IPS-18a (cell line): ENCODE data around the gene TMEM141.
"Not testable (repeated sequence)": the region's sequence is repeated elsewhere in the genome, so short reads cannot be mapped to it uniquely, and the experiment has no call there.

Experiments used
- H3K27ac ChIP-seq: one replicate; pipeline ENCODE4 v1.5.1; 2013; ENCODE audit warnings: low read length
- H3K27me3 ChIP-seq: one replicate; pipeline ENCODE4 v1.6.1; 2013; ENCODE audit warnings: mild to moderate bottlenecking, low read length; ENCODE audit not compliant: control insufficient read depth, insufficient read depth
- H3K36me3 ChIP-seq: one replicate; pipeline ENCODE4 v1.6.1; 2013; ENCODE audit warnings: low read depth, low read length; ENCODE audit not compliant: control insufficient read depth
- H3K4me1 ChIP-seq: one replicate; pipeline ENCODE4 v1.6.1; 2013; ENCODE audit warnings: low read depth, low read length; ENCODE audit not compliant: control insufficient read depth
- H3K4me3 ChIP-seq: one replicate; pipeline ENCODE4 v1.5.1; 2013; ENCODE audit warnings: low read length
- H3K9ac ChIP-seq: one replicate; pipeline ENCODE4 v1.6.1; 2013; ENCODE audit warnings: mild to moderate bottlenecking, low read length, moderate library complexity
- H3K9me3 ChIP-seq: one replicate; pipeline ENCODE4 v1.6.1; 2013; ENCODE audit warnings: low read depth, low read length; ENCODE audit not compliant: control insufficient read depth

The TMEM141 gene

DNA sequence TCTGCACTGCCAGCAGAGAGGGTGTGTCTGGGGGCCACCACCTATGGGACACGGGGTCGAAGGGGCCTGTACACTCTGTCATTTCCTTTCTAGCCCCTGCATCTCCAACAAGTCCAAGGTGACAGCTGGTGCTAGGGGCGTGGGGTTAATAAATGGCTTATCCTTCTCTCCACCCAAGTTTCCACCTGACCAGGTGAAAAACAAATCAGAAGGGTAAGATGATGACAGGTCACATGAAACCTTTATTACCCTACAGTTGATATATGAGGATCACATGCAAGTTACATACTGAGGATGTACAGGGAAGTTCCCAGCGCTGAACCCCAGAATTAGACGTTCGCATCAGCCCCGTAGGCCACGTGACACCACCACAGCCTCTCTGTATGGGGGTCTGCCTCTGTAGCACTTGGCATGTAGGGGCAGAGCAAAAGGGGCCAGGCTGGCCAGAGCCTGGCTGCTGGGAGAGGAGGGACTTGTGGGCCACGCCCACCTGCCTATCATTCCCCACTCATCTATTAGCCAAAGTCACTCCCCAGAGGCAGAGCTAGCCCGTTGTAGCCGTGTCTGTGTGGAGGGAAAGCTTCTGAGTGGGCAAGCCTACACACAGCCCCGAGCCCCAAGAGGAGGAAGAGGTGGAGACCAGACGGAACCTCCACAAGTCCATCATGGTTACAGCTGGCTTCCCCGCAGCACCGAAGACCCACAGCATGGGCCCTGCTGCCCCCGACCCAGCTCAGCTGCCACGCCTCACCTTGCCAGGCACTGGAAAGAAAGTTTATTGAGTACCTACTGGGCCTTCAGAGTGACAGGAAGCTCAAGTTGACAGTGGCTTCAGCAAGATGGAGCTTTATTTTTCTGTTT lies 2.2 kb downstream of the TMEM141 start:
- Histone ChIP-seq H3K9ac (no peak overlapping the region), H3K27ac (no peak overlapping the region), H3K4me3 (no peak overlapping the region), H3K9me3 (no peaks in the 10 kb centered on the region), H3K4me1 (peaks cover 8% of the 10 kb centered on the region), H3K27me3 (peaks cover under 1% of the 10 kb centered on the region), H3K36me3 (no peaks in the 10 kb centered on the region)

DNA sequence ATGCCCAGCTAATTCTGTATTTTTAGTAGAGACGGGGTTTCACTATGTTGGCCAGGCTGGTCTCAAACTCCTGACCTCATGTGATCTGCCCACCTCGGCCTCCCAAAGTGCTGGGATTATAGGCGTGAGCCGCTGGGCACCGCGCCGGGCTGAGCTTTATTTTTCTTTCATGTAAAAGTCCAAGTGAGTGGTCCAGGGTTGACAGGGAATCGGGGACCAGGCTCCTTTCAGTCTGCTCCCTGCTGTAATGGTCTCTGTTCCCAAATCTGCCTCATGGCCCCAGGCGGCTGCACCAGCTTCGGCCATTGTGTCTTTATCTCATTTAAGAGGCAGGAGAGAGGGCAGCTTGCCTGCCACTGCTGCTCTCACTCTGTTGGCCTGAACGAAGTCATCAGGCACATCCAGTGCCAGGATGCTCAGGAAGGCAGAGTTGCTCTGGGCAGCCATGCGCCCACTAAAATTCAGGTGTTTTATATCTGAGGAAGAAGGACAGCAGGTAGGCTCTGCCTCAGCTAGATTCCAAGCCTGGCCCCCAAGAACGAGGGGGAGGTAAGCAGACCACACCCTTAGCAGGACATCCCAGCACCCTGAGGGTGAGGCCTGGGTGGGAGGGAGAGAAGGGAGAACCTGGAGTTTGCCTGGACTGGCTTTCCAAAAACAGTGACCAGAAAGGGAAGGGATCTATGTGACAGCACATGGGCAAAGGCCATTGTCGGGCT lies 3.3 kb downstream of the TMEM141 start:
- no peaks in the 10 kb centered on the region for H3K9me3 ChIP-seq
- no peak overlapping the region for H3K4me3 ChIP-seq
- H3K36me3 ChIP-seq, result no peaks in the 10 kb centered on the region
- no peak overlapping the region for H3K27ac ChIP-seq
- peaks cover 8% of the 10 kb centered on the region for H3K4me1 ChIP-seq
- H3K27me3 ChIP-seq, result peaks cover 12% of the 10 kb centered on the region
- H3K9ac ChIP-seq, result no peak overlapping the region

DNA sequence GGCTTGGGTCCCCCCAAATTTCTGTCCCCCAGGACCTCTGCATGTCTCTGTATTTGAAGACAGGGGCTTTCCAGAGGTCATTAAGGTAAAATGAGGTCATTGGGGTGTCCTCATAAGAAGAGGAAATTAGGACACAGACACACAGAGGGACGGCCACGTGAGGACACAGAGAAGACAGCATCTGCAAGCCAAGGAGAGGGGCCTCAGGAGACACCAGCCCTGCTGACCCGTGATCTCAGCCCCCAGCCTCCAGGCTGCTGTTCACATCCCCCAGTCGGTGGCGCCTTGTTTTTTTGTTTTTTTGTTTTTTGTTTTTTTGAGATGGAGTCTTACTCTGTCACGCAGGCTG lies 3.8 kb downstream of the TMEM141 start:
- Histone ChIP-seq H3K4me1 (peaks cover 8% of the 10 kb centered on the region), H3K27me3 (peaks cover 16% of the 10 kb centered on the region), H3K36me3 (no peaks in the 10 kb centered on the region), H3K9ac (no peak overlapping the region), H3K27ac (no peak overlapping the region), H3K4me3 (no peak overlapping the region), H3K9me3 (no peaks in the 10 kb centered on the region)

DNA sequence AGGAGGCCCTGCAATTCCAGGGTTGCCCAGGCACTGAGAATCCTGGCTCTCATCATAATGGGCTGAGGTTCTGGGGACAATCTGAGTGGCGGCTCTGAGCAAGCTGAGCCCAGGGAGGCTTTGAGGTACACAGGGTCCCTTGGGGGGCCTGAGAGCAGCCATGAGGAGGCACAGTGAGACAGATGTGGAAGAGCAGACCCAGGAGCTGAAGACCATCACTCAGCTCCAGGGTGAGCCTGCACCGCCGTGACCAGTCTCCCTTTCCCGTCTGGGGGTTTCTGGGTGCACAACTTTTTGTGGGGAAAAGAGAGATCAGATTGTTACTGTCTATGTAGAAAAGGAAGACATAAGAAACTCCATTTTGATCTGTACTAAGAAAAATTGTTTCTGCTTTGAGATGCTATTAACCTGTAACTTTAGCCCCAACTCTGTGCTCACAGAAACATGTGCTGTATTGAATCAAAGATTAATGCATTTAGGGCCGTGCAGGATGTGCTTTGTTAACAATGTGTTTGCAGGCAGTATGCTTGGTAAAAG lies 5.2 kb downstream of the TMEM141 start, which contains the start of gene CCDC183:
TSS of gene CCDC183 (plus strand) at position 101 of the 537 bp plus-strand sequence. CDS start at position 161, 60 bp downstream.
- Histone ChIP-seq H3K9me3 (no peaks in the 10 kb centered on the region), H3K4me3 (no peak within 1 kb of the TSS), H3K4me1 (peaks cover 9% of the 10 kb centered on the region), H3K27ac (no peak within 1 kb of the TSS), H3K36me3 (no peaks in the 10 kb centered on the region), H3K27me3 (peaks cover 16% of the 10 kb centered on the region), H3K9ac (no peak within 1 kb of the TSS)

DNA sequence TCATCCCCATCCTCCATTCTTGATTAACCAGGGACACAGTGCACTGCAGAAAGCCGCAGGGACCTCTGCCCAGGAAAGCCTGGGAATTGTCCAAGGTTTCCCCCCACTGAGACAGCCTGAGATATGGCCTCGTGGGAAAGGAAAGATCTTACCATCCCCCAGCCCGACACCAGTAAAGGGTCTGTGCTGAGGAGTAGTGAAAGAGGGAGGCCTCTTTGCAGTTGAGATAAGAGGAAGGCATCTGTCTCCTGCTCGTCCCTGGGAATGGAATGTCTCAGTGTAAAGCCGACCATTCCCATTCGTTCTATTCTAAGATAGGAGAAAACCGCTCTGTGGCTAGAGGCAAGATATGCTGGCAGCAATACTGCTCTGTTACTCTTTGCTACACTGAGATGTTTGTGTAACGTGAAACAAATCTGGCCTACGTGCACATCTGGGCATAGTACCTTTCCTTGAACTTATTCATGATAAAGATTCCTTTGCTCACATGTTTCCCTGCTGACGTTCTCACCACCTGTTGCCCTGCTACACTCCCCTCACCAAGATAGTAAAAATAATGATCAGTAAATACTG lies 5.7 kb downstream of the TMEM141 start:
- peaks cover 18% of the 10 kb centered on the region for H3K27me3 ChIP-seq
- not testable (repeated sequence) for H3K27ac ChIP-seq, H3K36me3 ChIP-seq, H3K9ac ChIP-seq, H3K4me1 ChIP-seq, H3K4me3 ChIP-seq, H3K9me3 ChIP-seq

DNA sequence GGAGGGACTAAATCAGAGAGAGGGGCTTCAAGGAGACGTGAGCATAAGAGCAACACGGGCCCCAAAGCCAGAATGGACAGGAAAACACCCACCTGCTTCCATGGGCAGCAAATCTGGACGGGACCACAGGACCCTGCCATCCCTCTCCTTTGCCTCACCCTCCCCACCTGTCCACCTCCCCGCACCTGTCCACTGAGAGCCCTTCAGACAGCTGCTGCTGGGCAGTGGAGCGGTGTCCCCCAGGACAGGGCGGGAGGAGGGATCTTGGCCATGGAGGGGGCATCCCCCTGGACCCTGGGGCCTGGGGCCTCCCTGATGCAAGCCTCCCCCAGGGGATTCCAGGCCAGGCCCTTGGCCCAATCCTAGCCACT lies 7.5 kb downstream of the TMEM141 start:
- Histone ChIP-seq H3K27me3 (peaks cover 24% of the 10 kb centered on the region), H3K27ac (no peak overlapping the region), H3K9ac (no peak overlapping the region), H3K4me1 (peaks cover 9% of the 10 kb centered on the region), H3K4me3 (no peak overlapping the region), H3K9me3 (no peaks in the 10 kb centered on the region), H3K36me3 (no peaks in the 10 kb centered on the region)

DNA sequence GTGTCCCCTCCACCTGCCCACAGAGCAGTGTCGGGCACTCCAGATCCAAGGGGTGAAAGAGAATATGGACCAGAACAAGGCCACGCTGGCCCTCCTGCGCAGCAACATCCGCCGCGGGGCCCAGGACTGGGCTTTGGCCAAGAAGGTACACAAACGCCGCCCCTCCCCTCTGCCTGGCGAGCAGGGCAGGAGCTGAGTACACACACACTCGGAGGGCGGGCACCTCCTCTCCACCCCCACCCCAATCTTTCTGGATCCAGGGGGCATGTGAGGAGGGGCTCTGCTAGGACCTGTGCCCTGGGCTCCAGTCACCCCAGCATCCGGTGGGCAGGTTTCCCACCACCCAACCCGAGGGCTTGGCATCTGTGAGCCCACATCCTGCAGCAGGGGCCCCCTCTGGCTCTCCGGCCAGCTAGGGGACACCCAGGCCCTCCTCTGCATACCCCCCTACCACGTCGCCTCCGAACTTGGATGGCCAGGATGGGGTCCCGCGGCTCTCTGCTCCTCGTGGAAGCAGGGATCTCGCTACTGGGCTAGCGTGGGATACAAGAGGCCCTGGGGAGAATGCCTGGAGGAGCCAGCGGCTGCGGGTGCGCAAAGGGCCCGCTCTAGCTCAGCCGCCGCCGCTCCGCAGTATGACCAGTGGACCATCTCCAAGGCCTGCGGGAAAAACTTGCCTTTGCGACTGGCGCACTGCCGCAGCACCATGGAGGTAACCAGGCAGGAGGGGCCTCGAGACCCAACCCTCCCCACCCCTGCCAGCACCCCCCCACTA lies 8.1 kb downstream of the TMEM141 start:
- peak overlapping the region; percentile 59 for H3K4me3 ChIP-seq
- H3K27ac ChIP-seq, result no peak overlapping the region
- no peaks in the 10 kb centered on the region for H3K9me3 ChIP-seq
- H3K27me3 ChIP-seq, result peaks cover 24% of the 10 kb centered on the region
- H3K4me1 ChIP-seq, result peaks cover 9% of the 10 kb centered on the region
- no peak overlapping the region for H3K9ac ChIP-seq
- H3K36me3 ChIP-seq, result no peaks in the 10 kb centered on the region

DNA sequence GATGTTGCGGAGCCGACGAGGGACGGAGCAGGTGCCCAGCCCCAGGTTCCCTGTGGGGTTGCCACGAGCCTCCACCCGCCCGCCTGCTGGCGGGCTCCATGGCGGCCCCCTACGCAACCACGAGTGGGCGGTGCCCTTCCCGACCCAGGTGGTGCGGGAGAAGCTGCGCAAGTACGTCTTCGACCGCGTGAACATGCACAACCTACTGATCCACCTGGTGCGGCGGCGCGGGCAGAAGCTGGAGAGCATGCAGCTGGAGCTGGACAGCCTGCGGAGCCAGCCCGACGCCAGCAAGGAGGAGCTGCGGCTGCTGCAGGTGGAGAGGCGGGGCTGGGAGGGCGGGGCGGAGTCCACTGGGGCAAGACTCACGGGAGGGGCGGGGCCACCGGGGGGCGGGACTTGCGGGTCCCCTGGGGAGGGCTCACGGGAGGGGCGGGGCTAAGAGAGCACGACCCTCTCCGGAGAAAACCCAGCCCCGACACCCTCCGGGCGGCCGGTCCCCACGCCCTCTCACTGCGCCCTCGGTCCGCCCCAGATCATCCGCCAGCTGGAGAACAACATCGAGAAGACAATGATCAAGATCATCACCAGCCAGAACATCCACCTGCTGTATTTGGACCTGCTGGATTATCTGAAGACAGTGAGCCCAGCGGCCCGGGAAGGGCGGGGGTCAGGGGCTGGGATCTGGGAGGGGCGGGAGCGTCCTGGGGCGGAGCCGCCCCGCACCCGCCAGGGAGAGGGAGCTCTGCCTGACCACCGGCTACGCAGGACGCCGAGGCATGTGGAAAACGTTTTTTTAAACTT lies 8.9 kb downstream of the TMEM141 start:
- Histone ChIP-seq H3K27ac (no peak overlapping the region), H3K4me3 (peak overlapping the region; percentile 67), H3K36me3 (no peaks in the 10 kb centered on the region), H3K27me3 (peaks cover 24% of the 10 kb centered on the region), H3K4me1 (peaks cover 9% of the 10 kb centered on the region), H3K9ac (no peak overlapping the region), H3K9me3 (no peaks in the 10 kb centered on the region)

DNA sequence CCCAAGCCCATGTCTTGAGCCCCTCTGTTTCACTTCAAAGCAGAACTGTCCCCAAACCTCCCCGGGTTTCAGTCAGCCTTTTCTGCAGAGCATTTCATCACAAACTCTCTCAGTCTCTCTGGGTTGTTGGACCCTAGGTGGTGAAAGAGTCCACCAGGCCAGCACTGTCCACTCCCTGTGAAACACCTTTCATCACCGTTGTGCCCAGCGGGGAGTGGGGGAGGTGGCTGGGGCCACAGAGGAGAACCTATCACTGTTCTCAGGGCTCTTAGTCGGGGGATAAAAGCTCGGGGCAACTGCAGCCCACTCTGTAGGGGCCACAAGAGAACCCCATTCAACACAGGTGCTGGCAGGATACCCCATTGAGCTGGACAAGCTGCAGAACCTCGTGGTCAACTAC lies 11.2 kb downstream of the TMEM141 start:
- no peak overlapping the region for H3K9ac ChIP-seq
- H3K27ac ChIP-seq, result no peak overlapping the region
- no peaks in the 10 kb centered on the region for H3K9me3 ChIP-seq
- no peak overlapping the region for H3K4me3 ChIP-seq
- peaks cover 5% of the 10 kb centered on the region for H3K4me1 ChIP-seq
- H3K36me3 ChIP-seq, result no peaks in the 10 kb centered on the region
- H3K27me3 ChIP-seq, result peaks cover 24% of the 10 kb centered on the region

DNA sequence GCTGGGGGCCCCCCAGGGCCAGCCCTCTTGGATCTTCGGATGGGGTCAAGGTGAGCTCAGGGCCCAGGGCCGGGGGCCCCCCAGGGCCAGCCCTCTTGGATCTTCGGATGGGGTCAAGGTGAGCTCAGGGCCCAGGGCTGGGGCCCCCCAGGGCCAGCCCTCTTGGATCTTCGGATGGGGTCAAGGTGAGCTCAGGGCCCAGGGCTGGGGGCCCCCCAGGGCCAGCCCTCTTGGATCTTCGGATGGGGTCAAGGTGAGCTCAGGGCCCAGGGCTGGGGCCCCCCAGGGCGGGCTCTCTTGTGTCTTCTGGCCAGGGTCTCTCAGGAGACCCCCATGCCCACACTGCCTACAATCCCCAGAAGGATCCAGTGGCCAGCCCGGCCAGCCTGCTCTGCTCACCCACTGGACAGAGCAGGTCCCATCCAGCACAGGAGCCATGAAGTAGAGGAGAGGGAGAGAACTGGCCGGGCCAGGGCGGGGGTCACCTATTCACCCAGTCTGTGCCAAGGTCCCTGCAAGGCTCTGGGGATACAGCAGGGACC lies 11.9 kb downstream of the TMEM141 start:
- not testable (repeated sequence) for H3K9me3 ChIP-seq, H3K9ac ChIP-seq, H3K36me3 ChIP-seq, H3K27ac ChIP-seq, H3K4me3 ChIP-seq, H3K4me1 ChIP-seq
- peaks cover 24% of the 10 kb centered on the region for H3K27me3 ChIP-seq
